Lower leg skin (tissue), 3 donors: ENCODE data around the gene SMG6.

ENCODE experiments used
- CTCF ChIP-seq, 3 donors: fragments of 450-650 bp; IDR thresholded peaks; one replicate each; pipeline ENCODE4 v1.5.1; 2016; ENCODE audit warnings: antibody characterized with exemption in 3 of 3, mild to moderate bottlenecking in 3 of 3, moderate library complexity in 2 of 3
- POLR2A ChIP-seq, 2 donors: fragments of 450-650 bp; IDR thresholded peaks; one replicate each; pipeline ENCODE4 v1.6.1; 2016 to 2017; ENCODE audit warnings: antibody characterized with exemption in 2 of 2, mild to moderate bottlenecking in 1 of 2, moderate library complexity in 1 of 2

GRCh38 chr17:2239882-2240430, 63.6 kb downstream of the SMG6 start:
- TF ChIP-seq CTCF (IDR thresholded peaks at IDR 0.05) (no peak), POLR2A (IDR thresholded peaks at IDR 0.05) (no peak)
